ENCODE measurements around the gene ARFGAP3.
"Not testable (repeated sequence)": the region's sequence is repeated elsewhere in the genome, so short reads cannot be mapped to it uniquely, and the experiment has no call there.

The ARFGAP3 gene

GRCh38 chr22:42787357-42787736 is 69.7 kb downstream of the ARFGAP3 start:
- ATAC-seq, result no peak
- Mint-ChIP-seq H3K4me3 (no peak overlapping the region), H3K4me1 (no peaks in the 10 kb centered on the region), H3K27me3 (no peaks in the 10 kb centered on the region), H3K27ac (no peak overlapping the region), H3K9me3 (no peaks in the 10 kb centered on the region)
- no peak for DNase-seq

GRCh38 chr22:42786606-42787356 is 70.3 kb downstream of the ARFGAP3 start:
- Mint-ChIP-seq H3K4me1 (no peaks in the 10 kb centered on the region), H3K27ac (peak overlapping the region in 1 of 2 donors; percentile 63), H3K9me3 (no peaks in the 10 kb centered on the region), H3K4me3 (no peak overlapping the region), H3K27me3 (no peaks in the 10 kb centered on the region)
- DNase-seq, result no peak
- no peak for ATAC-seq

- DNase-seq (no peak), ATAC-seq (no peak)
- Mint-ChIP-seq H3K27me3 (no peaks in the 10 kb centered on the region), H3K9me3 (no peaks in the 10 kb centered on the region), H3K27ac (peak overlapping the region in 1 of 2 donors; percentile 63), H3K4me3 (no peak overlapping the region), H3K4me1 (no peaks in the 10 kb centered on the region)
Measured at GRCh38 chr22:42785706-42786499, 71.2 kb downstream of the ARFGAP3 start.

DNA sequence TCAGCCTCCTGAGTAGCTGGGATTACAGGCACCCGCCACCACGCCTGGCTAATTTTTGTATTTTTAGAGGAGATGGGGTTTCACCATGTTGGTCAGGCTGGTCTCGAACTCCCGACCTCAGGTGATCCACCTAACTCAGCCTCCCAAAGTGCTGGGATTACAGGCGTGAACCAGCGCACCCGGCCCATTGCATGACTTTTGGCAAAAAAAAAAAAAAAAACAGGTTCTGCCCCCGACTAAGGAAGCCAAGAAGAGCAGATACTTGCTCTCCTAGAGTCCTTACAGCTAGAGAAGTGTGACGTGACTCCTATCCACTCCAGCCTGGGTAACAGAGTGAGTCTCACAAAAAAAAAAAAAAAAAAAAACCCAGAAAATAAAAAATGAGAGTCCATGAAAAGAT is 74.8 kb downstream of the ARFGAP3 start:
- not testable (repeated sequence) for H3K9me3 Mint-ChIP-seq, H3K4me1 Mint-ChIP-seq, H3K4me3 Mint-ChIP-seq, H3K27ac Mint-ChIP-seq, ATAC-seq, H3K27me3 Mint-ChIP-seq, DNase-seq

GRCh38 chr22:42780070-42780540 is 77.0 kb downstream of the ARFGAP3 start:
- DNase-seq, result peak; percentile 43 to 46
- Mint-ChIP-seq H3K27ac (no peak overlapping the region), H3K4me3 (no peak overlapping the region), H3K4me1 (no peaks in the 10 kb centered on the region), H3K27me3 (no peaks in the 10 kb centered on the region), H3K9me3 (no peaks in the 10 kb centered on the region)
- peak; percentile 67 for ATAC-seq

- Mint-ChIP-seq H3K27me3 (no peaks in the 10 kb centered on the region), H3K4me3 (no peak overlapping the region), H3K4me1 (no peaks in the 10 kb centered on the region), H3K27ac (no peak overlapping the region), H3K9me3 (no peaks in the 10 kb centered on the region)
- ATAC-seq (no peak), DNase-seq (no peak)
Measured at GRCh38 chr22:42777126-42777525, 79.9 kb downstream of the ARFGAP3 start.

DNA sequence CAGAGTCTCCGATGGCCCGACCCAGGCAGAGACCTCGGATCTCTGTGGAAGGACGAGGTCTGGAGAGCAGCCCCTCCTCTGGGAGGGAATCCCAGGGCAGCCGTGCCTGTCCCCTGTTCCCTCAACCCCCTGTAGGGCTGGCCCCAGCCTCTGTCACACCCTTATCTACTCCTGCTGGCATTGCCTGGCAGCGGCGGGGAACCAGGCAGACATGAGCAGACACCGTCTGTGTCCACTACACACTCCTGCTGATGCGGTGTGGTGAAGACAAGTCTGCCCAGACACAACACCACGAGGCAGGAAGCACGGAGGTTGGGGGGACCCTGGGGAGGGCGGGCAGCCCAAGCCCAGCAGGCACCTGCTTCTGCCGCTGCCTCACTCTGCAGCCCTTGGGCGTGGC is 83.9 kb downstream of the ARFGAP3 start:
- H3K27me3 Mint-ChIP-seq, result peaks cover 3% of the 10 kb centered on the region
- no peaks in the 10 kb centered on the region for H3K9me3 Mint-ChIP-seq
- no peak overlapping the region for H3K4me3 Mint-ChIP-seq
- peaks cover 7% of the 10 kb centered on the region for H3K4me1 Mint-ChIP-seq
- no peak overlapping the region for H3K27ac Mint-ChIP-seq
- DNase-seq, result no peak
- no peak for ATAC-seq

GRCh38 chr22:42772647-42773046 is 84.4 kb downstream of the ARFGAP3 start:
- no peak for DNase-seq
- Mint-ChIP-seq H3K27ac (peak overlapping the region in 1 of 2 donors; percentile 42), H3K9me3 (no peaks in the 10 kb centered on the region), H3K4me3 (no peak overlapping the region), H3K27me3 (peaks cover 8% of the 10 kb centered on the region), H3K4me1 (peaks cover 7% of the 10 kb centered on the region)
- ATAC-seq, result no peak

DNA sequence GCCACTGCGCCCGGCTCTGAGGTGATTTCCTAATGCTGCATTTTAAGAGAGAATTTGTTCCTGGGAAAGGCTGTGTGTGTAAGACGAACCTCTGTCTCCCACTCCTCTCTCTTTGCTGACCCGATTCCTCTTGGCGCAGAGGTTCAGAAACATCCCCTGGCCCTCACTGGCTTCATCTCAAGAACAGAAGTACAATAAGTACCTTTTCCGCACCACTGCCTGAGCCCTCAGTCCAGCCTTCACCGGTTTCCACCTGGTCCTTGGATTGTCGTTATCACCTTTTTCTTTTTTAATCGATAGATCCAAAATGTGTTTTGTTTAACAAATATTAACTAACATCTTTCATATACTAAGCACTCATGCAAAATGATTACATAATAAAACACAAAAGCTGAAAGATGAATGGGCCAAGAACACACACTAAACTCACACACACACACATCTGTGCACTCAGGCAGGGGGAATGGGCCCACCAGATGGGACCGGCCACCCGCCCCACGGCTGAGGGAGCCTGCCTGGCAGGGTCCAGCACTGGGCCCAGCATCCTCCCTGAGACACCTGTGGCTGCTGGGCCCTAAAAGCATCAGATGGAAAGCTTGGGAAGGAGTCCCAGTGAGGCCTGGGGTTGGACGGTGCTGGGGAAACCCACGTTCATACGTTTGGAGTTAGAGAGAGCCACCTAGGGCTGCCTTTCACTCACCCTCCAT is 86.0 kb downstream of the ARFGAP3 start:
- Mint-ChIP-seq H3K27me3 (peaks cover 9% of the 10 kb centered on the region), H3K4me1 (peaks cover 7% of the 10 kb centered on the region), H3K9me3 (no peaks in the 10 kb centered on the region), H3K27ac (no peak overlapping the region), H3K4me3 (no peak overlapping the region)
- ATAC-seq (no peak), DNase-seq (no peak)

- peaks cover 7% of the 10 kb centered on the region for H3K4me1 Mint-ChIP-seq
- H3K4me3 Mint-ChIP-seq, result no peak overlapping the region
- H3K27ac Mint-ChIP-seq, result no peak overlapping the region
- DNase-seq (no peak), ATAC-seq (no peak)
- H3K27me3 Mint-ChIP-seq, result peaks cover 9% of the 10 kb centered on the region
- H3K9me3 Mint-ChIP-seq, result no peaks in the 10 kb centered on the region
Measured at GRCh38 chr22:42770448-42770726, 86.7 kb downstream of the ARFGAP3 start.

GRCh38 chr22:42769574-42770447 is 87.3 kb downstream of the ARFGAP3 start:
- no peak overlapping the region for H3K4me3 Mint-ChIP-seq
- H3K27me3 Mint-ChIP-seq, result peaks cover 9% of the 10 kb centered on the region
- peaks cover 7% of the 10 kb centered on the region for H3K4me1 Mint-ChIP-seq
- ATAC-seq (no peak), DNase-seq (no peak)
- no peaks in the 10 kb centered on the region for H3K9me3 Mint-ChIP-seq
- H3K27ac Mint-ChIP-seq, result peak overlapping the region in 1 of 2 donors; percentile 63

DNA sequence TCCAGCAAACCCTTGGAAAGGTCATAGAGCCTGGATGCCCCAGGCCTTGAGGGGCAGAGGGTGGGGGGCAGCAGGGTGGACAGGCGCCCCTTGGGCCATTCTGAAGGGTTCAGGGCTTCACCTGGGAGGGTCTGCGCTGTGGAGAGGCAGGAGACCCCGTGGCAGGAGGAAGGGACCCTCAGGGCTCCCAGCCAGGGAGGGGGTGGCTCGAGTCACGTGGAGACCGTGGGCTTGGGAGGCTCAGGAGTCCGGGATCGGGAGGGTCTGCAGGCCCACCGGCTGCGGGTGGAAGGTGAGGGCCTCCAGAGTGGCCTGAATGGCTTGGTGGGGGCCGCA is 87.9 kb downstream of the ARFGAP3 start:
- DNase-seq (no peak), ATAC-seq (no peak)
- H3K4me1 Mint-ChIP-seq, result peaks cover 7% of the 10 kb centered on the region
- H3K9me3 Mint-ChIP-seq, result no peaks in the 10 kb centered on the region
- peaks cover 9% of the 10 kb centered on the region for H3K27me3 Mint-ChIP-seq
- no peak overlapping the region for H3K27ac Mint-ChIP-seq
- H3K4me3 Mint-ChIP-seq, result no peak overlapping the region

DNA sequence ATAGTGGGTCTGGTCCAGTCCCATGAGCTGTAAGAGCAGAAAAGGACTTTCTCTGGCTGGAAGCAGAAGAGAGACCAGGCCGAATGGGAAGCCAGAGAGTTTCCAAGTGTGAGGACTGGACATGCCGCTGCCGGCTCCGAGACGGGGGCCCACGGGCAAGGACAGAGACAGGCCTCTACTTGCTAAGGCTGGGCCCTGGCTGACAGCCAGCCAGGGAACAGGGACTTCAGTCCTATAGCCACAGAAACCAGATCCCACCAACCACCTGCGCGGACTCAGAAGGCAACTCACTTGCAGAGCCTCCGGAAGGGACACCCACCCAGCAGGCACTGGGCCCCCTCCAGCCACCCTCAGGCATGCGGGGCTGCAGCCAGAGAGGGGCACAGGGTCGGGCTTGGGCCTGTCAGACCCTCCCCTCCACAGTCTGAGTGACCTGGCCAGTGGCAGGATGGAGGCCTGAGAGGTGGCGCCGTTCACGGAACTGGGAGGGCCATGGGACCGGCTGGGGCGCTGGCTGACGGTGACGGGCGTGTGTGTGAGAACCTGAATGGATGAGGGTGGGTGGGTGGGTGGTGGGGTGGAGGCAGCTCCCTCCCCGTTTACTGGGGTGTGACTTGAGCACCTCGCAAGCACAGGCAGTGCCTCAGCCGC is 88.6 kb downstream of the ARFGAP3 start:
- H3K4me1 Mint-ChIP-seq, result peaks cover 7% of the 10 kb centered on the region
- no peak for DNase-seq
- no peak overlapping the region for H3K27ac Mint-ChIP-seq
- H3K9me3 Mint-ChIP-seq, result no peaks in the 10 kb centered on the region
- H3K27me3 Mint-ChIP-seq, result peaks cover 9% of the 10 kb centered on the region
- no peak overlapping the region for H3K4me3 Mint-ChIP-seq
- no peak for ATAC-seq

- Mint-ChIP-seq H3K4me3 (no peak overlapping the region), H3K4me1 (peaks cover 7% of the 10 kb centered on the region), H3K27ac (no peak overlapping the region), H3K27me3 (peaks cover 9% of the 10 kb centered on the region), H3K9me3 (no peaks in the 10 kb centered on the region)
- no peak for ATAC-seq
- DNase-seq, result no peak
Measured at GRCh38 chr22:42766860-42767259, 90.2 kb downstream of the ARFGAP3 start.

DNA sequence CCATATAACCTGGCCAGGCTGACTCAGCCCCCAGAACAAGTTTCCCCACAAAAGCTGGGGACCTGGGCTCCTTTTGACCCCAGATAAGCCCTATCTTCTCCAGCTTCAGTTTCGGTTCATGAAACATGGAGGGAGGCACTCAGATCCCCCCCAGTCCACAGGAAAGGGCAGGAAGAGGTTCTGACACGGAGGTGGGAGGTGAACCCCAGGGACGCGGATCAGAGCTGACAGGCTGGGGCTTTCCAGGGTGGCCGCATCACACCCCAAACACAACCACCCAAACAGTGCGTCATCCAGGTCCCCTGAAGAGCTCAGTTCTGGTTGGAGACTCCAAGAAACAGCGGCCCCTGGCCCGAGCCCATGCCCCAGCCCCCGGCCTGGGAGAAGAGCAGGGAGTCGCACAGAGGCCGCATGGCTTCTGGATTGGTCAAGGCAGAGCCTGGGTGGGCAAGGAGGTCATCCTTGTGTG is 92.1 kb downstream of the ARFGAP3 start:
- Mint-ChIP-seq H3K4me1 (peaks cover 7% of the 10 kb centered on the region), H3K27me3 (peaks cover 9% of the 10 kb centered on the region), H3K9me3 (no peaks in the 10 kb centered on the region), H3K27ac (peak overlapping the region in 1 of 2 donors; percentile 27), H3K4me3 (no peak overlapping the region)
- ATAC-seq (no peak), DNase-seq (no peak)

Measured in stimulated activated naive CD8-positive, alpha-beta T cell treated with anti-CD3 and anti-CD28 coated beads, Interleukin-15, amount 100 ng/mL, for 72 hours (primary cell).